Brain microvascular endothelial cell (primary cell): ENCODE data around the gene TP53I3.
A peak's percentile ranks its signal among the peaks of the same experiment; 100 is the strongest.

ENCODE experiments used
- DNase-seq: peaks from one replicate; pipeline ENCODE4 v3.0.0-alpha.2; 2020
- H3K27ac ChIP-seq: fragments of 250-450 bp; sonication (Bioruptor Pico); 2 replicates; pipeline ENCODE4 v1.5.1; 2020; ENCODE audit warnings: mild to moderate bottlenecking, moderate library complexity
- H3K27me3 ChIP-seq: fragments of 250-450 bp; sonication (Bioruptor Pico); replicated peaks from 2 replicates; pipeline ENCODE4 v1.5.1; 2020; ENCODE audit warnings: mild to moderate bottlenecking
- H3K36me3 ChIP-seq: fragments of 250-450 bp; sonication (Bioruptor Pico); replicated peaks from 2 replicates; pipeline ENCODE4 v1.5.1; 2020; ENCODE audit warnings: mild to moderate bottlenecking
- H3K4me3 ChIP-seq: 2 replicates; pipeline ENCODE4 v1.5.1; 2011; ENCODE audit warnings: low read depth, mild to moderate bottlenecking, control low read depth, low read length, moderate library complexity
- CTCF ChIP-seq: IDR thresholded peaks from 2 replicates; pipeline ENCODE4 v1.5.1; 2011; ENCODE audit warnings: low read depth, mild to moderate bottlenecking, moderate library complexity, low read length, control low read depth, inconsistent platforms; ENCODE audit errors: missing control alignments
- in situ Hi-C: cut with HindIII; loops from 2 replicates; pipeline ENCODE4 v1.10.0; 2017; ENCODE audit warnings: low sequenced_read_pairs, low pct_ligation_motif_present

TP53I3 gene

GRCh38 chr2:24087032-24087431 lies 2.4 kb upstream of the TP53I3 start:
- DNase-seq: no peak
- no peak overlapping the region for H3K27ac ChIP-seq
- in situ Hi-C loops: no loop called here
- H3K36me3 ChIP-seq: peaks cover 9% of the 10 kb centered on the region
- TF ChIP-seq CTCF: no peak
- H3K27me3 ChIP-seq: no peaks in the 10 kb centered on the region
- no peak overlapping the region for H3K4me3 ChIP-seq

GRCh38 chr2:24086241-24086640 lies 1.6 kb upstream of the TP53I3 start:
- no peak for TF ChIP-seq CTCF
- in situ Hi-C loops: no loop called here
- Histone ChIP-seq H3K27me3 (no peaks in the 10 kb centered on the region), H3K27ac (no peak overlapping the region), H3K36me3 (peaks cover 13% of the 10 kb centered on the region), H3K4me3 (no peak overlapping the region)
- DNase-seq: no peak

DNA sequence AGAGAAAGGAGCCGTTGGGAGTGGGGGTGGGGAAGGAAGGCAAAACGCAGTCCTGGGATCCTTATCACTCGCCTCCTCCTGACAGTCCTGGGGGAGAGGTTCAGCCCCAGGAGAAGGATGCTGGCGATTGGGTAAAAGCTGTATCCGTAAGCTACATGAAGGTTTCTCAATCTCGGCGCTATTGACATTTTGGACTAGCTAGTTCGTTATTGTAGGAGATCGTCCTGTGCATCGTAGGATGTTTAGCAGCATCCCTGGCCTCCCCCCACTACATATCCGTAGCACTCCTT lies 511 bp upstream of the TP53I3 start:
- Histone ChIP-seq H3K4me3 (peak overlapping the region; percentile 78), H3K27me3 (no peaks in the 10 kb centered on the region), H3K36me3 (peaks cover 14% of the 10 kb centered on the region), H3K27ac (peak overlapping the region; percentile 52)
- DNase-seq: no peak
- in situ Hi-C loops: no loop called here
- no peak for TF ChIP-seq CTCF

DNA sequence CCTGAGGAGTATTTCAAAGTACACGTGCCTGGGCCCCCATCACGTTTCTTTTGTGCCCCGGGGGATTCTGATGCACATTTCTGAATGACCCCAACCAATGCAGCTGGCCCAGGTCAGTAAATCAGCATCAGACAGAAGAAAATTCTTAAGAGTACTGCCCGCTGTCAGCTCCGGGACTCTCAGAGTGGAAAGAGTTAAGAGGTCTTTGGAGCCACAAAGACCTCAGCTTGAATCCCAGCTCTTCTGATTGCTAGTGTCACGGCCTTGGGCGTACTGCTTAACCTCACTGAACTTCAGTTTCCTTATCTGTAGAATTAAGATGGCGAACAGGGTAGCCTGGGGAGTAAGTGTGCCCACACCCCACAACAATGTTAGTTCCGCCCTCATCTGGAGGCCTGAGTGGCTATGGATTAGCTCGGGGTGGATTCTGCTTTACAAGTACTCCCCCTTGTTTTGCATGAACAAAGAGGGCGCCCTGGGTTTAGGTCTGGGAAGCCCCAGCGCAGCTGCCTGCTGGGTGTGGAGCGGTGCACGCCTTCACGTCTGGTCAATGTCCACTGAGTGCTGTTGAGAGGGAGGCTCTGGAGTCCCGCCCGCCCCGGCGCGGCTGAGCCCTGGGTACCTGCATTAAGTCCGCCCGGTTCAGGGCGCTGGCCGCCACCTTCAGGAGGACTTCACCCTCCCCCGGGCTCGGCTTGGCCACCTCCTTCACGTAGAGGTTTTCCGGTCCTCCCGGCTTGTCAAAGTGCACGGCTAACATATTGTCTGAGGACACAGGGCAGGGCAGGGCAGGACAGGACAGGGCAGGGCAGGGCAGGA lies 858 bp downstream of the TP53I3 start:
- in situ Hi-C loops: no loop called here
- DNase-seq: peak; percentile 65
- peaks cover 14% of the 10 kb centered on the region for H3K36me3 ChIP-seq

GRCh38 chr2:24082787-24083566 lies 1.7 kb downstream of the TP53I3 start:
- in situ Hi-C loops: no loop called here
- Histone ChIP-seq H3K27me3 (no peaks in the 10 kb centered on the region), H3K4me3 (peak overlapping the region; percentile 78), H3K36me3 (peaks cover 14% of the 10 kb centered on the region), H3K27ac (peak overlapping the region; percentile 52)
- DNase-seq: no peak
- TF ChIP-seq CTCF: no peak

More for the DNA sequence above, 858 bp downstream of the TP53I3 start:
- Histone ChIP-seq H3K27me3 (no peaks in the 10 kb centered on the region), H3K4me3 (peak overlapping the region; percentile 78), H3K27ac (peak overlapping the region; percentile 52)
- peak; percentile 28 for TF ChIP-seq CTCF
